ENCODE data around the gene PHACTR2.

DNA sequence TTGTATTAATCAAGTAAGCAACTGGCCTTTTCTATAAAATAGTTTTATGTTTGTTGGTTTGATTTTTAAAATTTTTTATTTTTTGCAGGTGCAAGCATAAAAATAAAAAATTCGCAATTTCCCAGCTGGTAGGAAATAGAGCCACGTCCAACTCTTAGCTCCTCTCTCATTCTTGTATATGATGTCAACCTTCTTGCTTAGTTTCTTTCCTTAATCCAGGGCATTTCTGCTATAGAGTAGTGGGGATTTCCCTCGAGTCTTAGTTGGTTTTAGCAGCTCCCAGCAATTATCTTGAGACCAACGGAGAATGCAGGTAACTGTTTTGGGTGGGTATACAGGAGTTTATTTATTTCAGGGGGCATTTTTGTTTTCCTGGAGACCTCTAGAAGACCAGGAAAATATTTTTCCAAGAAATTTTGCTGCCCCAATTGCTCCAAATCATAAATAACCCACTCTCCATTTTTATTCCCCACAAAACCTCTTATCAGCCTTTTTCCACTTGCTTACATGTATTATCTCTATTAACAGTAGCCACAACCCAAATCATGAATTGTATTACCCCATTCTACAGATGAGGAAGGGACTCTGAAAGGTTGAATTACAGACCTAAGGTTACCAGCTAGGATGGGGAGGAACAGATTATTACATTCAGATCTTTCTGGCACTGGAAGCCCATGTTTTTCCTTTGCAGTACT lies 18.4 kb downstream of the PHACTR2 start:
- TF ChIP-seq CTCF (IDR thresholded peaks at IDR 0.05) (no peak), POLR2A (IDR thresholded peaks at IDR 0.05) (no peak), EP300 (IDR thresholded peaks at IDR 0.05) (no peak)

All from upper lobe of left lung (tissue), 4 donors.